ENCODE measurements around the gene CABP2. TPM values are rescaled to one million over a fixed set of nuclear protein-coding genes. Genes with fewer than 3 reads are reported as not detected.

Gene CABP2
- total and polyA plus RNA-seq, 8 donors = not detected

GRCh38 chr11:67528376-67528775 is 5.1 kb upstream of the CABP2 start:
- Histone ChIP-seq H3K36me3 (no peaks in the 10 kb centered on the region), H3K27ac (no peak overlapping the region), H3K9me3 (peaks cover 0 to 5% of the 10 kb centered on the region in 2 donors), H3K27me3 (peaks cover 0 to 8% of the 10 kb centered on the region in 2 donors), H3K4me3 (no peak overlapping the region), H3K4me1 (no peaks in the 10 kb centered on the region)
- intact Hi-C loops (cut with DNase I) = no loop called here
- DNase-seq = no peak
- no peak for TF ChIP-seq CTCF (IDR thresholded peaks at IDR 0.05)
- no peak for ATAC-seq

GRCh38 chr11:67525275-67525976 is 2.2 kb upstream of the CABP2 start:
- ATAC-seq = no peak
- intact Hi-C loops (cut with DNase I) = no loop called here
- no peak overlapping the region for H3K27ac ChIP-seq

GRCh38 chr11:67524480-67524808 is 1.2 kb upstream of the CABP2 start:
- H3K27ac ChIP-seq = no peak overlapping the region
- peaks cover 0 to 8% of the 10 kb centered on the region in 2 donors for H3K27me3 ChIP-seq
- H3K4me1 ChIP-seq = no peaks in the 10 kb centered on the region
- no peak overlapping the region for H3K4me3 ChIP-seq
- no peaks in the 10 kb centered on the region for H3K36me3 ChIP-seq
- TF ChIP-seq CTCF (IDR thresholded peaks at IDR 0.05) = no peak
- intact Hi-C loops (cut with DNase I) = no loop called here
- DNase-seq (no peak), ATAC-seq (no peak)
- no peaks in the 10 kb centered on the region for H3K9me3 ChIP-seq

More at GRCh38 chr11:67525275-67525976, 2.2 kb upstream of the CABP2 start:
- Histone ChIP-seq H3K27me3 (peaks cover 0 to 8% of the 10 kb centered on the region in 2 donors), H3K4me1 (no peaks in the 10 kb centered on the region), H3K36me3 (no peaks in the 10 kb centered on the region), H3K9me3 (no peaks in the 10 kb centered on the region), H3K4me3 (no peak overlapping the region)
- TF ChIP-seq CTCF (IDR thresholded peaks at IDR 0.05) = no peak
- DNase-seq = no peak

- Histone ChIP-seq H3K36me3 (no peaks in the 10 kb centered on the region), H3K4me1 (no peaks in the 10 kb centered on the region), H3K27me3 (peaks cover 0 to 8% of the 10 kb centered on the region in 2 donors), H3K9me3 (no peaks in the 10 kb centered on the region), H3K27ac (no peak overlapping the region), H3K4me3 (no peak overlapping the region)
- no peak for TF ChIP-seq CTCF (IDR thresholded peaks at IDR 0.05)
- intact Hi-C loops (cut with DNase I) = no loop called here
- peak in 1 of 4 donors; percentile 55 for DNase-seq
- ATAC-seq = no peak
Observed at GRCh38 chr11:67523556-67524479, 572 bp upstream of the CABP2 start.

GRCh38 chr11:67522338-67522737 is 908 bp downstream of the CABP2 start:
- Histone ChIP-seq H3K27ac (no peak overlapping the region), H3K9me3 (no peaks in the 10 kb centered on the region), H3K4me1 (no peaks in the 10 kb centered on the region), H3K36me3 (no peaks in the 10 kb centered on the region), H3K4me3 (no peak overlapping the region), H3K27me3 (peaks cover 0 to 8% of the 10 kb centered on the region in 2 donors)
- DNase-seq = peak in 1 of 4 donors; percentile 71
- TF ChIP-seq CTCF (IDR thresholded peaks at IDR 0.05) = no peak
- intact Hi-C loops (cut with DNase I) = no loop called here
- no peak for ATAC-seq
